ENCODE results near the gene LAMA2. TPM values are rescaled to one million over a fixed set of nuclear protein-coding genes. Genes with fewer than 3 reads are reported as not detected.

Gene LAMA2
- total RNA-seq, 1 experiment from 2014 or later = 8.2 TPM

DNA sequence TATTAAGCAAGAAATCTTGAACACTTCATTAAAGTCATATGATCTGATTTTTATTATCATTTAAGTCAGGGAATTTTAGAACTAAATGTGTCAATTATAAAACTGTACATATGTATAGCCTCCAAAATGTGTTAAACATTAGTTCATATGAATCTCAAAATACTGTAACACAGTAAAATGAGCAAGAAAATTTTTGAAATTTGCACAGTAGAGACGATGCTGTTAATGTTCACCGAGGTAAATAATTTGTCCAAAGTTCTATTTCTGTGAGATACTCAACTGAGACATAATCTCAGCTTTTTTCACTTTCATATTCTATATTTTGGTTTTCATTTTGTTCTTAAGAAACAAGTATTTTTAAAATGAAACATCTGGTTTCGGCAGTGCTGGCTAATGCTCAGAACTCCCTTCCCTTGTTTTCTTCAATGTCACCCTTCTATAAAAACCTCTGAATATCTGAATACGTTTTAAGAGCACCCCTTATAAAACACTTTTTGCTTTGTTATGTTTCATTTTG lies 353.1 kb downstream of the LAMA2 start:
- H3K36me3 ChIP-seq (ENCODE audit: control insufficient read depth in 1 of 2, insufficient read depth in 2 of 2, low read length in 2 of 2) = no peaks in the 10 kb centered on the region
- no peak overlapping the region for H3K4me3 ChIP-seq (replicated peaks in 1 of 2; ENCODE audit: low read depth in 1 of 2, low read length in 2 of 2)
- H4K20me1 ChIP-seq (ENCODE audit: insufficient read depth) = no peaks in the 10 kb centered on the region
- POLR2A ChIA-PET = no interaction called here
- intact Hi-C loops (cut with micrococcal nuclease) = no loop called here
- no TSS peak for BruUV-seq (replicated peaks)
- no peaks in the 10 kb centered on the region for H3K9me3 ChIP-seq (ENCODE audit: control insufficient read depth in 1 of 2, insufficient read depth in 1 of 2, low read depth in 1 of 2, low read length in 2 of 2)
- peak overlapping the region; percentile 47 for H2AFZ ChIP-seq (ENCODE audit: low read depth, low read length, poor library complexity, severe bottlenecking)
- DNase-seq (ENCODE audit: low read depth, low spot score) (no peak), ATAC-seq (no peak)
- TF ChIP-seq JUND (IDR thresholded peaks at IDR 0.05) (no peak), ZNF274 (IDR thresholded peaks at IDR 0.05; ENCODE audit: low read depth, low read length) (no peak), POLR2A (IDR thresholded peaks at IDR 0.05; ENCODE audit: borderline replicate concordance, extremely low read depth, insufficient read depth, insufficient read length) (no peak), EZH2phosphoT487 (IDR thresholded peaks at IDR 0.05; ENCODE audit: borderline replicate concordance) (no peak), EZH2 (IDR thresholded peaks at IDR 0.05) (no peak), SRF (IDR thresholded peaks at IDR 0.05; ENCODE audit: low read depth) (no peak), EGR1 (IDR thresholded peaks at IDR 0.05; ENCODE audit: low read depth) (no peak), FOSL1 (IDR thresholded peaks at IDR 0.05; ENCODE audit: low read depth) (no peak), RAD21 (IDR thresholded peaks at IDR 0.05; ENCODE audit: low read depth) (no peak), CEBPB (IDR thresholded peaks at IDR 0.05; ENCODE audit: low read depth) (no peak), YY1 (IDR thresholded peaks at IDR 0.05; ENCODE audit: extremely low read depth, insufficient replicate concordance, low read depth, low read length) (no peak), CBX3 (IDR thresholded peaks at IDR 0.05; ENCODE audit: low read depth) (no peak), POLR2AphosphoS5 (IDR thresholded peaks at IDR 0.05; ENCODE audit: low read depth, low read length) (no peak), ELF1 (IDR thresholded peaks at IDR 0.05; ENCODE audit: borderline replicate concordance, low read depth) (no peak)
- TF ChIP-seq, protein P1, sequence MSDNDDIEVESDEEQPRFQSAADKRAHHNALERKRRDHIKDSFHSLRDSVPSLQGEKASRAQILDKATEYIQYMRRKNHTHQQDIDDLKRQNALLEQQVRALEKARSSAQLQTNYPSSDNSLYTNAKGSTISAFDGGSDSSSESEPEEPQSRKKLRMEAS (IDR thresholded peaks at IDR 0.05) = no peak
- TF ChIP-seq, protein P2, sequence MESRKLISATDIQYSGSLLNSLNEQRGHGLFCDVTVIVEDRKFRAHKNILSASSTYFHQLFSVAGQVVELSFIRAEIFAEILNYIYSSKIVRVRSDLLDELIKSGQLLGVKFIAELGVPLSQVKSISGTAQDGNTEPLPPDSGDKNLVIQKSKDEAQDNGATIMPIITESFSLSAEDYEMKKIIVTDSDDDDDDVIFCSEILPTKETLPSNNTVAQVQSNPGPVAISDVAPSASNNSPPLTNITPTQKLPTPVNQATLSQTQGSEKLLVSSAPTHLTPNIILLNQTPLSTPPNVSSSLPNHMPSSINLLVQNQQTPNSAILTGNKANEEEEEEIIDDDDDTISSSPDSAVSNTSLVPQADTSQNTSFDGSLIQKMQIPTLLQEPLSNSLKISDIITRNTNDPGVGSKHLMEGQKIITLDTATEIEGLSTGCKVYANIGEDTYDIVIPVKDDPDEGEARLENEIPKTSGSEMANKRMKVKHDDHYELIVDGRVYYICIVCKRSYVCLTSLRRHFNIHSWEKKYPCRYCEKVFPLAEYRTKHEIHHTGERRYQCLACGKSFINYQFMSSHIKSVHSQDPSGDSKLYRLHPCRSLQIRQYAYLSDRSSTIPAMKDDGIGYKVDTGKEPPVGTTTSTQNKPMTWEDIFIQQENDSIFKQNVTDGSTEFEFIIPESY (IDR thresholded peaks at IDR 0.05; ENCODE audit: extremely low read depth, insufficient replicate concordance, low read length) = no peak
- TF ChIP-seq, protein P3, sequence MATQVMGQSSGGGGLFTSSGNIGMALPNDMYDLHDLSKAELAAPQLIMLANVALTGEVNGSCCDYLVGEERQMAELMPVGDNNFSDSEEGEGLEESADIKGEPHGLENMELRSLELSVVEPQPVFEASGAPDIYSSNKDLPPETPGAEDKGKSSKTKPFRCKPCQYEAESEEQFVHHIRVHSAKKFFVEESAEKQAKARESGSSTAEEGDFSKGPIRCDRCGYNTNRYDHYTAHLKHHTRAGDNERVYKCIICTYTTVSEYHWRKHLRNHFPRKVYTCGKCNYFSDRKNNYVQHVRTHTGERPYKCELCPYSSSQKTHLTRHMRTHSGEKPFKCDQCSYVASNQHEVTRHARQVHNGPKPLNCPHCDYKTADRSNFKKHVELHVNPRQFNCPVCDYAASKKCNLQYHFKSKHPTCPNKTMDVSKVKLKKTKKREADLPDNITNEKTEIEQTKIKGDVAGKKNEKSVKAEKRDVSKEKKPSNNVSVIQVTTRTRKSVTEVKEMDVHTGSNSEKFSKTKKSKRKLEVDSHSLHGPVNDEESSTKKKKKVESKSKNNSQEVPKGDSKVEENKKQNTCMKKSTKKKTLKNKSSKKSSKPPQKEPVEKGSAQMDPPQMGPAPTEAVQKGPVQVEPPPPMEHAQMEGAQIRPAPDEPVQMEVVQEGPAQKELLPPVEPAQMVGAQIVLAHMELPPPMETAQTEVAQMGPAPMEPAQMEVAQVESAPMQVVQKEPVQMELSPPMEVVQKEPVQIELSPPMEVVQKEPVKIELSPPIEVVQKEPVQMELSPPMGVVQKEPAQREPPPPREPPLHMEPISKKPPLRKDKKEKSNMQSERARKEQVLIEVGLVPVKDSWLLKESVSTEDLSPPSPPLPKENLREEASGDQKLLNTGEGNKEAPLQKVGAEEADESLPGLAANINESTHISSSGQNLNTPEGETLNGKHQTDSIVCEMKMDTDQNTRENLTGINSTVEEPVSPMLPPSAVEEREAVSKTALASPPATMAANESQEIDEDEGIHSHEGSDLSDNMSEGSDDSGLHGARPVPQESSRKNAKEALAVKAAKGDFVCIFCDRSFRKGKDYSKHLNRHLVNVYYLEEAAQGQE (IDR thresholded peaks at IDR 0.05; ENCODE audit: low read depth) = no peak
- no peak overlapping the region for H3K9ac ChIP-seq (ENCODE audit: low read length)
- H3K27ac ChIP-seq (ENCODE audit: low read depth, low read length) = no peak overlapping the region
- H3K4me2 ChIP-seq (ENCODE audit: low read length) = no peak overlapping the region
- H3K4me1 ChIP-seq (ENCODE audit: control insufficient read depth in 1 of 2, insufficient read depth in 2 of 2, low read length in 2 of 2) = no peaks in the 10 kb centered on the region
- no peaks in the 10 kb centered on the region for H3K79me2 ChIP-seq (ENCODE audit: insufficient read depth, low read length)
- RAD21 ChIA-PET (ENCODE audit: low non-redundant PET in 1 of 2, low total read pairs in 2 of 2, uncharacterized antibody in 2 of 2, unreplicated experiment in 2 of 2) = no interaction called here
- CTCF ChIA-PET = no interaction called here
- no peaks in the 10 kb centered on the region for H3K27me3 ChIP-seq (ENCODE audit: insufficient read depth, low read length)
- no peaks in the 10 kb centered on the region for H3K9me2 ChIP-seq (ENCODE audit: insufficient read depth)
